Subcutaneous adipose tissue (tissue), 4 donors: ENCODE results near the gene SH3YL1. TPM values are rescaled to one million over a fixed set of nuclear protein-coding genes. Genes with fewer than 3 reads are reported as not detected.

Experiments
- CTCF ChIP-seq: fragments of 450-650 bp; IDR thresholded peaks from one replicate; pipeline ENCODE4 v1.5.1; 2016; ENCODE audit warnings: low read depth, mild to moderate bottlenecking, control low read depth, antibody characterized with exemption, moderate library complexity
- total RNA-seq, 4 donors: library from RNA; depleted of rRNA; stranded (reverse); fragments of >200 nt; gene quantifications; one replicate each; pipeline ENCODE4 v1.1.0, GENCODE V29; 2016

Gene SH3YL1
- total RNA-seq, 4 donors from 2014 or later = 32.4 to 41.5 (median 33.8) TPM

GRCh38 chr2:256094-256493 lies 7.7 kb downstream of the SH3YL1 start:
- TF ChIP-seq CTCF = no peak

GRCh38 chr2:255195-255594 lies 8.6 kb downstream of the SH3YL1 start:
- no peak for TF ChIP-seq CTCF

- TF ChIP-seq CTCF = no peak
Measured at GRCh38 chr2:254241-254640, 9.6 kb downstream of the SH3YL1 start.

- TF ChIP-seq CTCF = no peak
Measured at GRCh38 chr2:253202-253638, 10.6 kb downstream of the SH3YL1 start.

- no peak for TF ChIP-seq CTCF
Measured at GRCh38 chr2:252001-252602, 11.7 kb downstream of the SH3YL1 start.

DNA sequence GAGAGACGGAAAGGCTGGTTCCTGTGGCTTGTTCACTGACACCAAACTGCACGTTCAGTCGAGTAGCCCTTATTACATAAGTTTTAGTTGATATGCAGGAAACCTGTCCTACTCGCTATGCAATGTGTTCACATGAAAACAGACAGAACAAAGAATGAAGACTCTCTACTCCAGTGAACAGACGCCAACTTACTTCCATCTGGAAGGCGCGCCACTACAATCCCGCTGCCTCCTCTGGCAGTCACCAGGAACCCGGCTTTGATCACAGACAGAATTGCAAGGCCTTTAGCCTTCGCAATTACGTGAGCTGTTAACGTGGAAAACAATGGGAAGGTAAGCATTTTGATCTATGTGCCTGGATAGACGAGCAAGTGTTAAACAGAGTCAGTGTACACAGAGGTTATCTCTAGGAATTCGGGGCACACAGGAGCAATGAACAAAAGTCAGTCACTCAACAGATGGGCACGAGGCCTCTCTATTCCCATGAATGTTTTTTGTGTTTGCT lies 14.2 kb downstream of the SH3YL1 start:
- TF ChIP-seq CTCF = no peak

GRCh38 chr2:248724-249123 lies 15.1 kb downstream of the SH3YL1 start:
- no peak for TF ChIP-seq CTCF
